C4-2B (cell line): Measurements from ENCODE around the gene CELSR3.

Experiments used
- H3K27ac ChIP-seq: fragments of 450-650 bp; 2 replicates; pipeline ENCODE4 v1.5.1; 2017
- ZFX ChIP-seq: fragments of 450-650 bp; IDR thresholded peaks from 2 replicates; pipeline ENCODE4 v1.6.1; 2017
- TF ChIP-seq, protein P1 (sequence below): fragments of 450-650 bp; conservative IDR thresholded peaks from 2 replicates; pipeline ENCODE4 v1.5.1; 2017; ENCODE audit warnings: mild to moderate bottlenecking

Gene CELSR3

DNA sequence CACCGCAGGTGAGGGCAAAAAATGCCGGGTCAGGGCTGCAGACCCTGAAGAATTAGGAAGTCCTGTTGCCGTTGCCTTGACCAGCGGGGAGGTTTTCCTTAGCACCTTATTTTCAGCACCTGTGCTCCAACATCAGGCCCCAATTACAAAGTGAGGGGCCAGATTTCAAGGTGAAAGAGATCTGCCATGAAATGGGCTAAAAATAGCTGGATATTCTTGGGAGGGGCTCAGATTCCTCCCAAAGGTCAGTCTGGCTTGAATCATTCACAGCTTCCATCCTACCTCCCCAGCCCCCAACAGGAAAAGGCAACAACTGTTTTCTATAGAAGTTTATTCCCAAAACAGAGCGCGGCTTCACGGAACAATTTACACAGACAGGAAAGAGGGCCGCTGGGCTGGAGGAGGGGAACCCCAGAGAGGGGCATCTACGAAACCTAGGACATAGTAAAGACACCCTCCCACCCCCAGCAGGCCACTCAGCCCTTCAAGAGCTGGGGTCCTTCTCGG lies 26.5 kb downstream of the CELSR3 start:
- H3K27ac ChIP-seq, result peak overlapping the region; percentile 95
- TF ChIP-seq, protein P1, sequence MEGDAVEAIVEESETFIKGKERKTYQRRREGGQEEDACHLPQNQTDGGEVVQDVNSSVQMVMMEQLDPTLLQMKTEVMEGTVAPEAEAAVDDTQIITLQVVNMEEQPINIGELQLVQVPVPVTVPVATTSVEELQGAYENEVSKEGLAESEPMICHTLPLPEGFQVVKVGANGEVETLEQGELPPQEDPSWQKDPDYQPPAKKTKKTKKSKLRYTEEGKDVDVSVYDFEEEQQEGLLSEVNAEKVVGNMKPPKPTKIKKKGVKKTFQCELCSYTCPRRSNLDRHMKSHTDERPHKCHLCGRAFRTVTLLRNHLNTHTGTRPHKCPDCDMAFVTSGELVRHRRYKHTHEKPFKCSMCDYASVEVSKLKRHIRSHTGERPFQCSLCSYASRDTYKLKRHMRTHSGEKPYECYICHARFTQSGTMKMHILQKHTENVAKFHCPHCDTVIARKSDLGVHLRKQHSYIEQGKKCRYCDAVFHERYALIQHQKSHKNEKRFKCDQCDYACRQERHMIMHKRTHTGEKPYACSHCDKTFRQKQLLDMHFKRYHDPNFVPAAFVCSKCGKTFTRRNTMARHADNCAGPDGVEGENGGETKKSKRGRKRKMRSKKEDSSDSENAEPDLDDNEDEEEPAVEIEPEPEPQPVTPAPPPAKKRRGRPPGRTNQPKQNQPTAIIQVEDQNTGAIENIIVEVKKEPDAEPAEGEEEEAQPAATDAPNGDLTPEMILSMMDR, result no peak
- TF ChIP-seq ZFX, result no peak

DNA sequence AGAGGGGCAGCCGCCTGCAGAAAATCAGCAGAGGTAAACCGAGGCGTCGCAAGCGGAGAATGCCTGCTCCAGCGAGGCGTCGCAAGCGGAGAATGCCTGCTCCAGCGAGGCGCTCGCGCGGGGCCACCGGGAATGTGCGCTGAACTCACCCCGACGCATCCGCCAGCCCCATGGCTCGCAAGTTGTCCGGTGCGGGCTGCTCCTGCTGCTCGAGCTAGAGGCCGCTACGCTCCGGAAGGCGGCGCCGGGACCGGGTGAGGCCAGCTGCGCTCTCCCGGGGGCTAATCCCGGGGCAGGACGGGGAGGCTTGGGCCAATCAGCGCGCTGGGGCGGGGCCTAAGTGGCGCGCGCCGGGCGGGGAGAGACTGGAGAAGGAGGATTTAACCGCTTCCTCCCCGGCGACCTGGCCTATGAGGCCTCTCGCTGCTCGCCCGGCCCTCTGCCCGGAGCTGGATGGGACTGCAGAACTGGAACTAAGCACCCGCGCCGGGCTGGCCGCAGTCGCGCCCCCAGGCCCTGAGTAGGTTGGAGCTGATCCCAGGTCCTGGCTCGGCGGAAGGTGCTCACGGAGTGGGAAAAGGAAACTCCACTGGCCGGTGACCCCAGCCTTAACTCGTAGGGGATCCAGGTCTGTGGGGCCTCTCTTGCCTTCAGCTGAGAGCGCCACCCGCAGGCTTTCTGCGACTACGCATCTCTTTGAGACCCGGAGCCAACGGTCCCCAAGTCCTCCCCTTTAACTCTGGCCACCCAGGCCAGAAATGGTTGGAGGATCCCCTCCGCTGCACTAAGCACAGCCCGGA lies 27.3 kb downstream of the CELSR3 start, which contains the start of gene SLC26A6:
Gene SLC26A6, minus strand, starts transcription at position 240 of the 800 bp plus-strand sequence. Its CDS starts 68 bp downstream, at position 172.
- H3K27ac ChIP-seq, result peak within 1 kb of the TSS; percentile 95
- TF ChIP-seq ZFX, result peak; percentile 53; the same call in 1 of the 2 replicates
- TF ChIP-seq, protein P1, result peak; percentile 73

DNA sequence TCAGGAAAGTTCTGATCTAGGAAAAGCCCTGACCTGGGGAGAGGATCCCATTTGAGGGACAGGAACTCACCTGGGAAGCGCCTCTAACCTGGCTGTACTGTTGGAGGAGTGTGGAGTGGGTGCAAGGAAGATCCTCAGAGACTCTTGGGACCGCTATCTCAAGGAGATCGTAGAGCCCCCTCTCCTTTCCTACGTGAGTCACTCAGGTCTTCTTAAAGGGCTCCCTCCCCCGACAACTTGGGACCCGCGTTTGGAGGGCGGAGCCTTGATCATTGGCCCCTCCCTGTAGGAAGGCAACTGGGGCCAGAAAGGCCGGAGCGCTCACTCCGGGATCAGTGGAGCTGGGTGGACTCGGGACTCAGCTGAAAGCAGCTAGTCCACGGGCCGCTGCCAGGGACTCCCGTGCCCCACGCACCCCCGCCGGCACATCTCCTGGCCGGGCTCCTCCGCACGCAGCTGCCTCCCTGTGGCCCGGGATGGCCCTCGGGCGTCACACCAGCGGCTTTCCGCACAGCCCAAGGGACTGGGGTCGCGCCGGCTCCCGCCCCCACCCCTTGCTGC lies 27.9 kb downstream of the CELSR3 start:
- TF ChIP-seq ZFX, result no peak
- TF ChIP-seq, protein P1, result no peak
- peak overlapping the region; percentile 95 for H3K27ac ChIP-seq

DNA sequence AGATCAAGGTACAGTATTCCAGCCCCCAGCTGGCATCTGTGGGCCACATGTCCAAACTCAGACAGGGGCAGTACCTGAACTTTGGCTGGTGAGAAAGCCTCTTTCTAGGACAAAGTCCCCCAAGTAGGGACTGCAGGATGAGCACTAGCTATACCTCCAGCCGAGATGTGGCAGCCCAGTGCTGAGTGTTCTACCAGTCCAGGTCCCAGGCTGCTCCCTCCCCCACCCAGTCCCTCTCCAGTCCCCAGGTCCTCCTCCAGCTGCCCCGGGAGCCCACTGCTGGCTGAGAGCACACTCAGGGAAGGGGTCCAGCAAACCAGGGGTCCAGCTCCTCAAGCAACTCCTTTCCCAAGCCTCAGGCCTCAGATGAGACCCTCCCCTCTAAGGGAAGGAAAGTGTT lies 28.9 kb downstream of the CELSR3 start:
- peak overlapping the region; percentile 95 for H3K27ac ChIP-seq
- TF ChIP-seq, protein P1, result no peak
- TF ChIP-seq ZFX, result no peak

DNA sequence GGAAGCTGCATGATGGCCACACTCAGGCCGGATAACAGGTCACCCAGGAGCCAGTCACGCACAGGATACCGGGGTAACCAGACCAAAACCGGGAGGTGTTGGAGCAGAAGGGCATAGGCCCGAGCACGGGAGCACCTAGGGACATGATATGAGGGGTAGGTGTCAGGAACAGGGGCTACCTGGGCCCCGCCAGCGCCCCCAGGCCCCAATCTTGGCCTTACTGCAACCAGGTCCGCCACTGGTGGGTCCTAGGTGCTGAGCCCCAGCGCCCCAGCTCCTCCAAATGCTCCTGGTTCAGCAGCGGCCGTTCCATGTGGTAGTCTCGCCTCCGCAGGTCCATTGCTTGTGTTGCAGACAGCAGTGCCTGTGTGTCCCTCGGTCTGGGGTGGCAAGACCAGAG lies 29.4 kb downstream of the CELSR3 start:
- H3K27ac ChIP-seq, result no peak overlapping the region
- TF ChIP-seq, protein P1, result no peak
- TF ChIP-seq ZFX, result no peak

DNA sequence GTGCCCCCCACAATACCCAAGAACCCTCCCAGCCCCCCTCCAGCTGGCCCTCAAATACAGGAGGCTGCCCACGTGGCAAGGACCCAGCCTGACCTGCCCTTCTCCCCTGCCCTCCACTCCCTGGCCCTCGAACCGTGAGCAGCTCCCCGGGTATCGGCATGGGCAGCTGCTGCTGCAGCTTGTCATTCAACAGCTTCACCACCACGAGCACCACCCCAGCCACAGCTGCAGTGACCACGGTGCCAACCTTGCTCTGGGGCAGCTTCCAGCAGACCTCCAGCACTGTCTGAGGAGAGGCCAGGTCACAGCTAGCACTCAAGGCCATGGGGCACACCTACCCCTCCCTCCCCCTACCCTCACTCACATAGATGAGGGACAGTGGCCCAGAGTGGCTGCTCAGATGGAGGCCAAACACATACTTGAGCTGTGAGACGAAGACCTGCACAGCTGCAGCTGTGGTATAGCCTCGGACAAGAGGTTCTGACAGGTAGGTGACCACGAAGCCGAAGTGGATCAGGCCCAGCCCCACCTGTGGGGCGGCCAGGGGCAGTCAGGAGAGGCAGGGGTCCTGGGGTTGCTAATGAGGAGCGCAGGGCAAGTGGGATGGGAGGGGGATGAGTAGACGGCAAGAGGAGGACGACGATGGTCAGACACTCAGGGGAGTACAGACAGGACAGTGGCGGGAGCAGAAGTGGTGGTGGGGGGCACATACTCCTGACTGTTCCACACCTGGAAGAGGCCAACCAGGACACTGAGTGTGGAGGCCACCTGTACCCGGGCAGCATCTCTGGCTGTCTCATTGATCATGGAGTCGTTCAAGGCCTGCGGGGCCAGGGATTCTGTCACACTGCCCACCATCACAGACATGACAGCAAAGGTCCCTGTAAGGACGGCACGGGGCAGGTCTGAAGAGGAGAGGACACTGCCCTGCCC lies 30.9 kb downstream of the CELSR3 start:
- TF ChIP-seq, protein P1, result no peak

More for the DNA sequence above, 30.9 kb downstream of the CELSR3 start:
- no peak overlapping the region for H3K27ac ChIP-seq
